GM19025 (cell line): Measurements from ENCODE around the gene CORO2A.
"Not testable (repeated sequence)": the region's sequence is repeated elsewhere in the genome, so short reads cannot be mapped to it uniquely, and the experiment has no call there.

Experiments
- ATAC-seq: cut with Tn5 transposase; IDR thresholded peaks from one replicate; pipeline ENCODE4 v1.9.1; 2021; ENCODE audit warnings: mild to moderate bottlenecking, low read depth, moderate library complexity; ENCODE audit not compliant: unreplicated experiment

Gene CORO2A

GRCh38 chr9:98174502-98174918, 17.9 kb downstream of the CORO2A start:
- not testable (repeated sequence) for ATAC-seq

- no peak for ATAC-seq
Measured at GRCh38 chr9:98173181-98173580, 19.3 kb downstream of the CORO2A start.

GRCh38 chr9:98172604-98173003, 19.8 kb downstream of the CORO2A start:
- no peak for ATAC-seq

- ATAC-seq, result no peak
Measured at GRCh38 chr9:98171176-98171925, 21.1 kb downstream of the CORO2A start.

GRCh38 chr9:98168941-98169488, 23.4 kb downstream of the CORO2A start:
- peak; percentile 99 for ATAC-seq

- no peak for ATAC-seq
Measured at GRCh38 chr9:98168153-98168780, 24.2 kb downstream of the CORO2A start.

GRCh38 chr9:98164912-98165311, 27.5 kb downstream of the CORO2A start:
- no peak for ATAC-seq

GRCh38 chr9:98162613-98163012, 29.8 kb downstream of the CORO2A start:
- no peak for ATAC-seq

GRCh38 chr9:98161851-98162250, 30.6 kb downstream of the CORO2A start:
- no peak for ATAC-seq

GRCh38 chr9:98159790-98160189, 32.6 kb downstream of the CORO2A start:
- ATAC-seq, result no peak

GRCh38 chr9:98159301-98159700, 33.1 kb downstream of the CORO2A start:
- ATAC-seq, result no peak

- ATAC-seq, result no peak
Measured at GRCh38 chr9:98158071-98158831, 34.2 kb downstream of the CORO2A start.

- ATAC-seq, result no peak
Measured at GRCh38 chr9:98157372-98157771, 35.1 kb downstream of the CORO2A start.

- no peak for ATAC-seq
Measured at GRCh38 chr9:98154678-98155077, 37.8 kb downstream of the CORO2A start.

GRCh38 chr9:98152526-98152925, 39.9 kb downstream of the CORO2A start:
- no peak for ATAC-seq

GRCh38 chr9:98150721-98151120, 41.7 kb downstream of the CORO2A start:
- ATAC-seq, result no peak

- ATAC-seq, result no peak
Measured at GRCh38 chr9:98150164-98150563, 42.3 kb downstream of the CORO2A start.

GRCh38 chr9:98149422-98149821, 43.0 kb downstream of the CORO2A start:
- no peak for ATAC-seq

GRCh38 chr9:98148486-98148885, 44.0 kb downstream of the CORO2A start:
- no peak for ATAC-seq

- no peak for ATAC-seq
Measured at GRCh38 chr9:98147582-98147981, 44.9 kb downstream of the CORO2A start.
